HL-60 (cell line): ENCODE measurements around the gene RSRC1.

Experiments used
- TF ChIP-seq, protein P1 (sequence below): IDR thresholded peaks from one replicate; pipeline ENCODE4 v1.5.1; 2011; ENCODE audit warnings: low read length, control low read depth, inconsistent platforms; ENCODE audit not compliant: insufficient read depth
- TF ChIP-seq, protein P2 (sequence below): IDR thresholded peaks from 2 replicates; pipeline ENCODE4 v1.6.1; 2012; ENCODE audit warnings: low read depth; ENCODE audit not compliant: insufficient replicate concordance

- TF ChIP-seq, protein P1, sequence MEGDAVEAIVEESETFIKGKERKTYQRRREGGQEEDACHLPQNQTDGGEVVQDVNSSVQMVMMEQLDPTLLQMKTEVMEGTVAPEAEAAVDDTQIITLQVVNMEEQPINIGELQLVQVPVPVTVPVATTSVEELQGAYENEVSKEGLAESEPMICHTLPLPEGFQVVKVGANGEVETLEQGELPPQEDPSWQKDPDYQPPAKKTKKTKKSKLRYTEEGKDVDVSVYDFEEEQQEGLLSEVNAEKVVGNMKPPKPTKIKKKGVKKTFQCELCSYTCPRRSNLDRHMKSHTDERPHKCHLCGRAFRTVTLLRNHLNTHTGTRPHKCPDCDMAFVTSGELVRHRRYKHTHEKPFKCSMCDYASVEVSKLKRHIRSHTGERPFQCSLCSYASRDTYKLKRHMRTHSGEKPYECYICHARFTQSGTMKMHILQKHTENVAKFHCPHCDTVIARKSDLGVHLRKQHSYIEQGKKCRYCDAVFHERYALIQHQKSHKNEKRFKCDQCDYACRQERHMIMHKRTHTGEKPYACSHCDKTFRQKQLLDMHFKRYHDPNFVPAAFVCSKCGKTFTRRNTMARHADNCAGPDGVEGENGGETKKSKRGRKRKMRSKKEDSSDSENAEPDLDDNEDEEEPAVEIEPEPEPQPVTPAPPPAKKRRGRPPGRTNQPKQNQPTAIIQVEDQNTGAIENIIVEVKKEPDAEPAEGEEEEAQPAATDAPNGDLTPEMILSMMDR, result no peak
- TF ChIP-seq, protein P2, sequence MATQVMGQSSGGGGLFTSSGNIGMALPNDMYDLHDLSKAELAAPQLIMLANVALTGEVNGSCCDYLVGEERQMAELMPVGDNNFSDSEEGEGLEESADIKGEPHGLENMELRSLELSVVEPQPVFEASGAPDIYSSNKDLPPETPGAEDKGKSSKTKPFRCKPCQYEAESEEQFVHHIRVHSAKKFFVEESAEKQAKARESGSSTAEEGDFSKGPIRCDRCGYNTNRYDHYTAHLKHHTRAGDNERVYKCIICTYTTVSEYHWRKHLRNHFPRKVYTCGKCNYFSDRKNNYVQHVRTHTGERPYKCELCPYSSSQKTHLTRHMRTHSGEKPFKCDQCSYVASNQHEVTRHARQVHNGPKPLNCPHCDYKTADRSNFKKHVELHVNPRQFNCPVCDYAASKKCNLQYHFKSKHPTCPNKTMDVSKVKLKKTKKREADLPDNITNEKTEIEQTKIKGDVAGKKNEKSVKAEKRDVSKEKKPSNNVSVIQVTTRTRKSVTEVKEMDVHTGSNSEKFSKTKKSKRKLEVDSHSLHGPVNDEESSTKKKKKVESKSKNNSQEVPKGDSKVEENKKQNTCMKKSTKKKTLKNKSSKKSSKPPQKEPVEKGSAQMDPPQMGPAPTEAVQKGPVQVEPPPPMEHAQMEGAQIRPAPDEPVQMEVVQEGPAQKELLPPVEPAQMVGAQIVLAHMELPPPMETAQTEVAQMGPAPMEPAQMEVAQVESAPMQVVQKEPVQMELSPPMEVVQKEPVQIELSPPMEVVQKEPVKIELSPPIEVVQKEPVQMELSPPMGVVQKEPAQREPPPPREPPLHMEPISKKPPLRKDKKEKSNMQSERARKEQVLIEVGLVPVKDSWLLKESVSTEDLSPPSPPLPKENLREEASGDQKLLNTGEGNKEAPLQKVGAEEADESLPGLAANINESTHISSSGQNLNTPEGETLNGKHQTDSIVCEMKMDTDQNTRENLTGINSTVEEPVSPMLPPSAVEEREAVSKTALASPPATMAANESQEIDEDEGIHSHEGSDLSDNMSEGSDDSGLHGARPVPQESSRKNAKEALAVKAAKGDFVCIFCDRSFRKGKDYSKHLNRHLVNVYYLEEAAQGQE, result no peak
Measured at GRCh38 chr3:158453004-158453403, 343.1 kb downstream of the RSRC1 start.
